ENCODE measurements around the gene RAB43.

Gene RAB43

GRCh38 chr3:129060276-129061022, 61.2 kb downstream of the RAB43 start, which contains the start of gene GP9:
GP9 (plus strand) TSS chr3:129060779; CDS start chr3:129061740, 961 bp downstream.
- DNase-seq: no peak

- DNase-seq: no peak
Measured at GRCh38 chr3:129059311-129059958, 62.2 kb downstream of the RAB43 start.

- DNase-seq: no peak
Measured at GRCh38 chr3:129058441-129059200, 63.0 kb downstream of the RAB43 start.

GRCh38 chr3:129057249-129057648, 64.4 kb downstream of the RAB43 start:
- no peak for DNase-seq

GRCh38 chr3:129056451-129057173, 65.0 kb downstream of the RAB43 start:
- no peak for DNase-seq

- DNase-seq: no peak
Measured at GRCh38 chr3:129054605-129055104, 66.9 kb downstream of the RAB43 start.

- DNase-seq: no peak
Measured at GRCh38 chr3:129052675-129053074, 68.9 kb downstream of the RAB43 start.

- DNase-seq: no peak
Measured at GRCh38 chr3:129051871-129052340, 69.7 kb downstream of the RAB43 start.

GRCh38 chr3:129050556-129051295, 70.9 kb downstream of the RAB43 start:
- DNase-seq: no peak

GRCh38 chr3:129047553-129047839, 74.1 kb downstream of the RAB43 start:
- DNase-seq: no peak

- DNase-seq: no peak
Measured at GRCh38 chr3:129046732-129047552, 74.7 kb downstream of the RAB43 start.

- DNase-seq: no peak
Measured at GRCh38 chr3:129046037-129046731, 75.4 kb downstream of the RAB43 start.

GRCh38 chr3:129045675-129046036, 75.9 kb downstream of the RAB43 start:
- no peak for DNase-seq

- DNase-seq: no peak
Measured at GRCh38 chr3:129040579-129041300, 80.9 kb downstream of the RAB43 start.

GRCh38 chr3:129040039-129040336, 81.6 kb downstream of the RAB43 start:
- no peak for DNase-seq

- no peak for DNase-seq
Measured at GRCh38 chr3:129039271-129040038, 82.1 kb downstream of the RAB43 start.

GRCh38 chr3:129038121-129038855, 83.3 kb downstream of the RAB43 start:
- no peak for DNase-seq
